GM12801 (cell line): Measurements from ENCODE around the gene XKRX.

ENCODE experiments used
- CTCF ChIP-seq: IDR thresholded peaks from one replicate; pipeline ENCODE4 v1.5.1; 2011; ENCODE audit warnings: control low read depth; ENCODE audit not compliant: insufficient read length; ENCODE audit errors: extremely low read depth

XKRX gene

GRCh38 chrX:100931218-100931924 lies 2.7 kb upstream of the XKRX start:
- no peak for TF ChIP-seq CTCF

- TF ChIP-seq CTCF = no peak
These were observed 2.3 kb downstream of the XKRX start for GRCh38 chrX:100926453-100926852.

- no peak for TF ChIP-seq CTCF
These were observed 4.3 kb downstream of the XKRX start for GRCh38 chrX:100924375-100924774.

- TF ChIP-seq CTCF = no peak
These were observed 13.2 kb downstream of the XKRX start for GRCh38 chrX:100915562-100915961.

GRCh38 chrX:100913111-100913510 lies 15.6 kb downstream of the XKRX start:
- TF ChIP-seq CTCF = no peak

- no peak for TF ChIP-seq CTCF
These were observed 17.0 kb downstream of the XKRX start for GRCh38 chrX:100911731-100912130.

- TF ChIP-seq CTCF = no peak
These were observed 23.1 kb downstream of the XKRX start for GRCh38 chrX:100905620-100906019.
